Stimulated activated CD8-positive, alpha-beta memory T cell treated with anti-CD3 and anti-CD28 coated beads, Interleukin-15, amount 100 ng/mL, for 48 hours (primary cell): ENCODE results near the gene RFX2.

Source experiments
- DNase-seq, 2 donors: peaks; one replicate each; pipeline ENCODE4 v3.0.0-alpha.2; 2020; ENCODE audit warnings: low read depth in 2 of 2

Gene RFX2

GRCh38 chr19:6103894-6104293 is 6.4 kb downstream of the RFX2 start:
- no peak for DNase-seq

DNA sequence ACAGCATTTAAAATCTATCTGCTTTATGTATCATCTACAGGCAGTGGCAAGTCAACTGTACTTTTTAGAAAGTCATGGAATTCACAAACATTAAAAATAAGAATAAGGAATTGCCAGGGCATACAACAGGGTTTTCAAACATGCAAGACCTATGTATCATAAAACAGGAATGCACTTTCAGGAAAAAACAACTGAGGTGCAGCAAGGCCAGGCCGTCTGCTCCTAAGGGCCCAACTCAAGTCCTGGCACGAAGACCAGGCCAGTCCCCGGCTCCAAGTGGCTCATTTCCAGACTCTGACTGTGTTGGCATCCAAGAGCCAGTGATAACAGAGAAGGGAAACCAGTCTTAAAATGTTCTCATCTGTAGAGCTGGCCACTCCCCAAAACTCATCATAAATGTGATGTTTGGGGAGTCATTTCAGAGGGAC is 7.1 kb downstream of the RFX2 start:
- no peak for DNase-seq

GRCh38 chr19:6101991-6102390 is 8.3 kb downstream of the RFX2 start:
- DNase-seq = no peak

DNA sequence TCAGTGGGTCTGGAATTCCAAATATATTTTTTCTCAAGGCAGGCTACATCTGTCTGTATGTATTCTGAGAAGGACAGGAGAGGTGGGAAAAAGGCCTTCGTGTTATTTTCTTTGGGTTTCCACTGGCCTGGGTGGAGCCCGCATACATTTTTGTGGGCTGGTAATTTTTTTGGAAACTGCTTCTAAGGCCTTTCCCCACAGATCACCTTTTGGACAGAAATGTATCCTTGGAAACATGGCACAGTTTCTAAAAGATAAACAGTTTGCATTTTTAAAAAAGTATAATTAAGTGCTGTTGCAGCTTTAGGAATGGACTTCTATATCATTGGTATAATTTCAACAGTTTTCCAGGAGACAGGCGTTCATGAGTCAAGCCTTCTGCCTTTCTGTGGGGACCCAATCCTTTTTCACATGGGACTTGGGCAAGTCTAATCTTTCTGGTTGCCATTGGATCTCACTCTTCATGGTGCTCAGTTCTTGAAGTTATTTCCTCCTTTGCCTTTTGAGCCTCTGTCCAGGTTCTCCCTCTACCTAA is 8.9 kb downstream of the RFX2 start:
- no peak for DNase-seq

- DNase-seq = no peak
Observed at GRCh38 chr19:6100284-6100915, 9.9 kb downstream of the RFX2 start.

GRCh38 chr19:6099599-6099998 is 10.7 kb downstream of the RFX2 start:
- DNase-seq = no peak

- DNase-seq = no peak
Observed at GRCh38 chr19:6099033-6099432, 11.3 kb downstream of the RFX2 start.

- no peak for DNase-seq
Observed at GRCh38 chr19:6098574-6098973, 11.7 kb downstream of the RFX2 start.

- no peak for DNase-seq
Observed at GRCh38 chr19:6097911-6098310, 12.4 kb downstream of the RFX2 start.

- no peak for DNase-seq
Observed at GRCh38 chr19:6095760-6096159, 14.5 kb downstream of the RFX2 start.

DNA sequence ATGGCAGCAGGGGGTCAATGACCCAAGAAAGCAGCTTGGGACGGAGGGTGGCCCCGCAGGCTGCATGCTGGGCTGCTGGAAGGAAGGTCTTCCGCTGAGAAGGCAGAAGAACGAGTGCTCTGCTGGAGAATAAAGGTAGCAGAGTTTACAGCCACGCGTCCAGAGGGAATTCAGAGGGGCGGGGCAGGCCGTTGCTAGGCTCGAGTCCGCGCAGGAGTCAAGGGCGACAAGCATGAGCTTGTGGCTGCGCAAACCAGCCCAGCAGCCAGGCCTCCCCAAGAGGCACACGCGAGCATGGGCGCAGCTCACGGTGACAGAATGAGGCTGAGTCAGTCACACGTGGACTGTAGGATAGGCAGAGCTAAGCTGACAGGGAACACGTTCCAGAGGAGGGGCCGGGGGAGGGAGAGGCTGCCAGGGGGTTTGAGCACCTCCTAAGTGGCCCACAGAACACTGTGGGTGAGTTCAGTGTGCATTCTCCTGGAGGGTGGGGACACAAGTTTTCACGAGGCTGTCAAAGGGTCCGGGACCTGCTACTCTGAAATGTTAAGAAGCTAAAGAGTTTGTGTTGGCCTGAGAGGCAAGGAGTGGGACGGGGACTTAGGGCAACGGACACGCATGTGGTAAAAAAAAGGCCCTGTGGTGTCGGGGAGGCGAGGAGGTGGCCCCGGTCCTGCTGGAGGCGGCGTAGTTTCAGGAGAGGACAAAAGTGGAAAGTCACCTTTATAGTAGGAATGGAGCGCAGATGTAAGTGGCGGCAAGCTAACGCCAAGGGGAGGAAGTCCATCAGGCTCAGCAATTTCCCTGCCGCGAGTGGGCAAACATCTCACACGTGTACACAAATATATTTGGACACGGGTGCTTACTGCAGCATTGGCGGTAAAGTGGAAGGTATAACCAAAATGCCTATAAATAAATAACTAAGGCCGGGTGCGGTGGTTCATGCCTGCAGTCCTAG is 17.7 kb downstream of the RFX2 start:
- no peak for DNase-seq

DNA sequence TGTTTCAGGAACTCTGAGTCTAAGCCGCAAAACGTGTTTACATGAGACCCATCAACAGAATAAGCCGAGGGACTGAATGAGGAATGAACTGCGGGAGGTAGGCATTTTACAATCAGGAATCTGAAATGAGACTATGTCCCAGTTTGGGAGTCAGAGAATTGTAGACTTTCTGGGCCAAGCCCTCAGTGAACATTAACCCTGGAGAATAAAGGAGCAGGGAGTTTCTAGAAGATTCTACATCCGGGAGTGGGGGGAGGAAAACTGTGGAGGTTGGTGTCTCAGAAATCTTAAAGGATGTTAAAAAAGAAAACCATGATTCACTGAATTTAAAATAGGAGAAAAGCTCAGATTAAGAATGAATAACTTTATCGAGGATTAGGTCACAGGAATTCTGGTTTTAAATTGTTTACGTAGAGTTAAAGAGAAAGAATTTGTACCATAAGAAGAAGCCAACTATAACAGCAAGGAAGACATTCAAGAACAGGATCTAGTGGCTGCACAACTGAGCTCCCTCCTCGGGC is 18.5 kb downstream of the RFX2 start:
- no peak for DNase-seq

GRCh38 chr19:6090634-6091033 is 19.7 kb downstream of the RFX2 start:
- DNase-seq = no peak

GRCh38 chr19:6088602-6089049 is 21.7 kb downstream of the RFX2 start:
- DNase-seq = no peak

GRCh38 chr19:6087074-6087571 is 23.2 kb downstream of the RFX2 start:
- no peak for DNase-seq

- no peak for DNase-seq
Observed at GRCh38 chr19:6086068-6086788, 24.1 kb downstream of the RFX2 start.

GRCh38 chr19:6084821-6085220 is 25.5 kb downstream of the RFX2 start:
- DNase-seq = no peak

DNA sequence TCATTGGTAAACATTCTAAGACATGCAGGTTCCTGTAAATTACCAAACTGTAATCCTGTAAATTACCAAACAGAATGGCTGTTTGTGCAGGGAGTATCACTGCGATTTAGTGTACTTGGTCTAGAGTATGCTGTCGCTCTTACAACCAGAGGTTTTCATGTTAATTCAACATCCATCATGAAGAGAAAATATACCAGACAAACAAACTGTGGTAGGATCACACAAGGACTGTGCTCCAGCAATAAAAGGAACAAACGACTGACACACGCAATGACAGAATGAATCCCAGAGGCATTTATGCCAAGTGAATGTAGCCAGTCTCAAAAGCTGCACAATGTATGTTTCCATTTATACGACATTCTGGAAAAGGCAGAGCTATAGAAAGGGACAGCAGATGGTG is 31.2 kb downstream of the RFX2 start:
- DNase-seq = no peak

- no peak for DNase-seq
Observed at GRCh38 chr19:6078068-6078467, 32.2 kb downstream of the RFX2 start.

DNA sequence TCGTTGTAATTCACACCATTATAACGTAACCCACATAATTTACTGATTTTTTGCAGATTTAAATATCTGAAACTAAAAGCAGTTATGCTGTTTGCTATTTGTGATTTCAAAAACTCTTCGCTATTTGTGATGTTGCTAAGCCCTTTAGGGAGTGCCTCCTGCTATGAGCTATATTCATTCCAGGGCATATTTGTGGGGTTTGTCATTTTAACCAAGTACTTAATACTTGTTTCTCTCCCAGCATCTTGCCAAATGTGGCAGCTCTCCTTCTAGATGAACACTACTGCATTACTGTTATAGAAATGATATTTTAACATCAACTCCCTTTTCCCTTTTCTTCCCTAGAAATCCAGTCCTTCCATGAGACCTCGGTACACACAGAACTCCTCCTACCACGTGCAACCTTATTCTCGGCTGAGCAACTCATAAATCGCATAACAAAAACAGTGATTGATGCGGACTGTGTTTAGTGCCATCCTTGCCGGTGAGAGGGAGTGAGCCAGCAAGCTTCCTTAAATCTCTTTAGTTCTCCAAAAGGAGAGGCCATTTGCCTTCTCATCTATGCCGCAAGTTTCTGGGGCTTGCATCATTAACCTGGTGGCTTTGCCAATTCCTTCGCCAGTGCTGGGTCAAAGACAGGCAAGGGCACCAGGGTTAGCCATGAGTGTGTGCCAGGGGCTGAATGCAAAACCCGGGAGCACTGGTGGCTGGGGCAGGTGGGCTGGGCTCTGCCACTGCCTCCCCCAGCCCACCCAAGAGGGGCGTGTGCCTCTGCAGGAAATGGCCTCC is 33.4 kb downstream of the RFX2 start:
- no peak for DNase-seq

DNA sequence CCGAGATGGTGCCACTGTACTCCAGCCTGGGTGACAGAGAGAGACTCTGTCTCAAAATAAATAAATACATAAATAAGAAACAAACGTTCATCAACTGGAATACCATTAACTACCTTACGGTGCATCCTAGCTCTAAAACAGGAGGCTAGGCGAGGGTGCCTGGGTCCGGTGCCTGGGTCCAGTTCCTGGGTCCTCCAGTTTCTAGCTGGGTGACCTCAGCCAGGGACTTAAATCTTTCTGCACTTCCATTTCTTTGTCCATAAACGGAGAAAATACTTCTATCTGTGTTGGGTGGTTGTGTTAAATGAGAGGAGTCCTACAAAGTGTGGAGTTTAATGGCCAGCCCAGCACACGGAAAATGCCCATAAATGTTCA is 34.0 kb downstream of the RFX2 start:
- no peak for DNase-seq
